BLaER1 treated with 17β-estradiol and CSF1 and Interleukin-3, amounts not matched to agents 10 nM and 100 nM (cell line): Measurements from ENCODE around the gene GJC2.
"Not testable (repeated sequence)": the region's sequence is repeated elsewhere in the genome, so short reads cannot be mapped to it uniquely, and the experiment has no call there.

Experiments used
- H3K27ac ChIP-seq, 11 experiments: shearing (Covaris generic); formaldehyde crosslinking; 2 replicates each; pipeline ENCODE4 v1.8.1; 2022
- H3K27me3 ChIP-seq, 11 experiments: shearing (Covaris generic); formaldehyde crosslinking; 2 replicates each; pipeline ENCODE4 v1.8.1; 2022
- H3K36me3 ChIP-seq, 11 experiments: shearing (Covaris generic); formaldehyde crosslinking; 2 replicates each; pipeline ENCODE4 v1.8.1; 2022
- H3K4me1 ChIP-seq, 10 experiments: shearing (Covaris generic); formaldehyde crosslinking; 2 replicates each; pipeline ENCODE4 v1.8.1; 2022
- H3K4me2 ChIP-seq, 11 experiments: shearing (Covaris generic); formaldehyde crosslinking; 2 replicates each; pipeline ENCODE4 v1.8.1; 2022
- H3K4me3 ChIP-seq, 10 experiments: shearing (Covaris generic); formaldehyde crosslinking; 2 replicates each; pipeline ENCODE4 v1.8.1; 2022
- H3K9ac ChIP-seq, 11 experiments: shearing (Covaris generic); formaldehyde crosslinking; 2 replicates each; pipeline ENCODE4 v1.8.1; 2022
- H3K9me3 ChIP-seq, 11 experiments: shearing (Covaris generic); formaldehyde crosslinking; replicated peaks in 1 of 11; 2 replicates each; pipeline ENCODE4 v1.8.1; 2022
- H4K20me1 ChIP-seq, 11 experiments: shearing (Covaris generic); formaldehyde crosslinking; 2 replicates each; pipeline ENCODE4 v1.8.1; 2022
- Cebpa-rat ChIP-seq, 11 experiments: shearing (Covaris generic); IDR thresholded peaks; 2 replicates each; pipeline ENCODE4 v1.8.1; 2022

The GJC2 gene

DNA sequence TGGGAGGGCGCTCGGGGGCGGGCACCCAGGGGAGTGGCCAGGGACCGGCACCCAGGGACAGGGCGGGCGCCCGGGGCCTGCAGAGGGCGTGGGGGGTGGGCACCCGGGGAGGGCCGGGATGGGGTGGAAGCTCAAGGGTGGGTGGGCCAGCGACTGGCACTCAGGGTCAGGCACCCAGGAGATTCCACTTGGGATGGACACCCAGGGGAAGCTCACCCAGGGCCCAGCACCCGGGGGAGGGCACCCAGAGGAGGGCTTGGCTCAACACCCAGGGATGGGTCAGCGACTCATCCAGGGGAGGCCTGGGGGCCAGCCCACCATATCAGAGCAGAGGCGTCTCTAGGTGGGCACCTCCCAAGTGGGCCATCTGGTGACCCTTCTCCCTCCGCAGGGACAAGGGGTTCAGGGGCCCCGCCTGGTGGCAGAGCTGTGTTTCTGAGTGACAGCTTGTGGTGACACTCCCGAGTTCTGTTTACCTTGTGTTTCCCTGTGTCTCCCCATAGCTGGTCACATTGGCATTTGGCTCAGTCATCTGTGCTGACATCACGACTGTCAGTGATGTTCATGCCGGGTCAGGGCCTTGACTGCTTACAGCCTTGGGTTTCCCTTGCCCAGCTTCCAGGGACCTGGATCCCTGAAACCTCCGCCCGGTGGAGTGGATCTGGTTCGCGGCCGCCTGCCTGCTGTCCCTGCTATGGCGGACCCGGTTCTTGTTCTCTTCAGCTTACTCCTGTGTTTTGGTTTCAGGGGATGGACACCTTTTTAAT, 16.6 kb downstream of the GJC2 start:
- Histone ChIP-seq H3K4me2 (peak overlapping the region; percentile 71 to 98 (median 90)), H3K9me3 (no peaks in the 10 kb centered on the region), H4K20me1 (peaks cover 0 to 52% (median 8%) of the 10 kb centered on the region in 11 experiments; a peak in 10 of 22 replicates), H3K4me3 (peak overlapping the region; percentile 64 to 82 (median 69)), H3K27me3 (no peaks in the 10 kb centered on the region), H3K36me3 (peaks cover 0 to 15% (median 0%) of the 10 kb centered on the region in 11 experiments; a peak in 4 of 22 replicates), H3K9ac (peak overlapping the region; percentile 96 to 100 (median 100)), H3K27ac (peak overlapping the region; percentile 98 to 100 (median 100)), H3K4me1 (peaks cover 58 to 81% (median 65%) of the 10 kb centered on the region in 10 experiments)
- TF ChIP-seq Cebpa-rat (IDR thresholded peaks at IDR 0.05) = no peak

GRCh38 chr1:228168563-228169270, 19.0 kb downstream of the GJC2 start:
- H3K36me3 ChIP-seq = peaks cover 0 to 15% (median 0%) of the 10 kb centered on the region in 11 experiments; a peak in 4 of 22 replicates
- H4K20me1 ChIP-seq = peaks cover 0 to 75% (median 31%) of the 10 kb centered on the region in 11 experiments; a peak in 15 of 22 replicates
- peak overlapping the region in 3 of 11 experiments; percentile 9 to 33 (median 21); a peak in 3 of 22 replicates for H3K27ac ChIP-seq
- H3K9me3 ChIP-seq = 0 out of 22 replicates have a peak, but pooled peaks cover 0 to under 1% (median 0%) of the 10 kb centered on the region in 11 experiments
- TF ChIP-seq Cebpa-rat (IDR thresholded peaks at IDR 0.05) = no peak
- no peak overlapping the region for H3K4me3 ChIP-seq
- H3K9ac ChIP-seq = peak overlapping the region in 3 of 11 experiments; percentile 6 to 28 (median 24); a peak in 2 of 22 replicates
- H3K27me3 ChIP-seq = no peaks in the 10 kb centered on the region
- peaks cover 38 to 57% (median 50%) of the 10 kb centered on the region in 10 experiments for H3K4me1 ChIP-seq
- H3K4me2 ChIP-seq = peak overlapping the region; percentile 0 to 57 (median 30); a peak in 15 of 22 replicates

DNA sequence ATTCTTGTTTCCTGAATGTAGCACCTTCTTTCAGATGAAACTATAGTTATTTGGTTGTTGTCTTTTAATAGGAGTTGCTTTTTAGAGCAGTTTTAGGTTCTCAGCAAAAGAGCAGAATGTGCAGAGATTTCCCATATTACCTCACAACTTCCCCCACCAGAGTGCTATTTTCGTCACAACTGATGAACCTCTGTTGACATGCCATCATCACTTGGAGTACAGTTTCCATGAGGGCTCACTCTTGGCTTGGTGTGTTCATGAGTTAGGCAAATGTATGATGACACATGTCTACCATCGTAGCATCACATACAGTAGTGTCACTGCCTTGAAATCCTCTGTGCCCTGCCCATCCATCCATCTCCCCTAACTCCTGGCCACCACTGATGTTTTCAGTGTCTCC, 19.6 kb downstream of the GJC2 start:
- no peak for TF ChIP-seq Cebpa-rat (IDR thresholded peaks at IDR 0.05)
- H4K20me1 ChIP-seq = peaks cover 0 to 78% (median 32%) of the 10 kb centered on the region in 11 experiments; a peak in 15 of 22 replicates
- peaks cover 0 to 3% (median 0%) of the 10 kb centered on the region in 11 experiments; a peak in 2 of 22 replicates for H3K9me3 ChIP-seq
- H3K4me3 ChIP-seq = no peak overlapping the region
- peak overlapping the region in 2 of 11 experiments; percentile 6 to 28; a peak in 2 of 22 replicates for H3K9ac ChIP-seq
- H3K27me3 ChIP-seq = no peaks in the 10 kb centered on the region
- peak overlapping the region in 1 of 11 experiments; percentile 21; a peak in 2 of 22 replicates for H3K27ac ChIP-seq
- peaks cover 0 to 15% (median 0%) of the 10 kb centered on the region in 11 experiments; a peak in 4 of 22 replicates for H3K36me3 ChIP-seq
- H3K4me2 ChIP-seq = peak overlapping the region; percentile 0 to 57 (median 30); a peak in 19 of 22 replicates
- peaks cover 32 to 52% (median 45%) of the 10 kb centered on the region in 10 experiments for H3K4me1 ChIP-seq

DNA sequence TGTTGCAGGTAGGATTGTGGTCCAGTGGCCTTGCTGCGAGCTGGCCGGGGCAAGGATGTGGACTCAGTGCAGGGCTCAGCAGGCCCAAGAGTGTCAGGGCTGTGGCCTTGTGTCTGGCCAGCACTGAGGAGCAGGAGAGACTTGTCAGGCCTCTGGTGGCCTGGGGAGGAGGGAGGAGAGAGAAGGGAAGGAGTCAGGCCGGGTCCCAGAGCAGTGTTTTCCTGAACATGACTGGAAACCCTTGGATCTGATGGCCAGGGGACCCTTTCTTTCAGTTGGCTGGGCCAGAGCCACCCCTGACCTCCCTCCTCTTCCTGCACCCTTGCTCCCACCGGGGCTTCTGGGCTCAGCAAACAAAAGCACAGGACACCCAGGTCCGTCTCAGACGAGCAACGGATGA, 20.9 kb downstream of the GJC2 start:
- Histone ChIP-seq H3K4me2 (no peak overlapping the region), H4K20me1 (peaks cover 0 to 92% (median 44%) of the 10 kb centered on the region in 11 experiments; a peak in 15 of 22 replicates)

GRCh38 chr1:228171221-228171891, 21.6 kb downstream of the GJC2 start:
- Histone ChIP-seq H3K4me2 (no peak overlapping the region), H3K9ac (peak overlapping the region in 4 of 11 experiments; percentile 4 to 57 (median 41); a peak in 5 of 22 replicates), H3K4me1 (peaks cover 43 to 61% (median 55%) of the 10 kb centered on the region in 10 experiments), H3K9me3 (peaks cover 0 to 6% (median 0%) of the 10 kb centered on the region in 11 experiments; a peak in 2 of 22 replicates), H3K36me3 (peaks cover 0 to 25% (median 11%) of the 10 kb centered on the region in 11 experiments; a peak in 11 of 22 replicates), H4K20me1 (peaks cover 0 to 97% (median 50%) of the 10 kb centered on the region in 11 experiments; a peak in 15 of 22 replicates), H3K27me3 (no peaks in the 10 kb centered on the region), H3K27ac (peak overlapping the region in 1 of 11 experiments; percentile 29; a peak in 1 of 22 replicates), H3K4me3 (no peak overlapping the region)
- no peak for TF ChIP-seq Cebpa-rat (IDR thresholded peaks at IDR 0.05)

More for the DNA sequence above, 20.9 kb downstream of the GJC2 start:
- Histone ChIP-seq H3K9me3 (peaks cover 0 to 6% (median 0%) of the 10 kb centered on the region in 11 experiments; a peak in 2 of 22 replicates), H3K27me3 (no peaks in the 10 kb centered on the region), H3K36me3 (peaks cover 0 to 25% (median 11%) of the 10 kb centered on the region in 11 experiments; a peak in 11 of 22 replicates), H3K9ac (peak overlapping the region in 2 of 11 experiments; percentile 13 to 41; a peak in 1 of 22 replicates), H3K4me3 (no peak overlapping the region), H3K4me1 (peaks cover 36 to 56% (median 50%) of the 10 kb centered on the region in 10 experiments), H3K27ac (no peak overlapping the region)
- no peak for TF ChIP-seq Cebpa-rat (IDR thresholded peaks at IDR 0.05)

GRCh38 chr1:228172591-228173527, 23.1 kb downstream of the GJC2 start:
- H4K20me1 ChIP-seq = peaks cover 0 to 97% (median 60%) of the 10 kb centered on the region in 11 experiments; a peak in 15 of 22 replicates
- TF ChIP-seq Cebpa-rat (IDR thresholded peaks at IDR 0.05) = no peak
- H3K4me2 ChIP-seq = no peak overlapping the region
- H3K27ac ChIP-seq = no peak overlapping the region
- peaks cover 48 to 68% (median 58%) of the 10 kb centered on the region in 10 experiments for H3K4me1 ChIP-seq
- H3K9ac ChIP-seq = peak overlapping the region in 1 of 11 experiments; percentile 57; a peak in 1 of 22 replicates
- peaks cover 0 to 22% (median 11%) of the 10 kb centered on the region in 11 experiments; a peak in 11 of 22 replicates for H3K36me3 ChIP-seq
- peaks cover 0 to 6% (median 0%) of the 10 kb centered on the region in 11 experiments; a peak in 2 of 22 replicates for H3K9me3 ChIP-seq
- H3K27me3 ChIP-seq = no peaks in the 10 kb centered on the region
- H3K4me3 ChIP-seq = no peak overlapping the region

GRCh38 chr1:228173528-228174481, 24.1 kb downstream of the GJC2 start:
- Histone ChIP-seq H3K4me1 (peaks cover 51 to 74% (median 62%) of the 10 kb centered on the region in 10 experiments), H4K20me1 (peaks cover 0 to 97% (median 63%) of the 10 kb centered on the region in 11 experiments; a peak in 15 of 22 replicates), H3K36me3 (peaks cover 0 to 22% (median 10%) of the 10 kb centered on the region in 11 experiments; a peak in 11 of 22 replicates)
- H3K9me3 ChIP-seq, H3K4me3 ChIP-seq, H3K4me2 ChIP-seq, H3K27me3 ChIP-seq, H3K9ac ChIP-seq, H3K27ac ChIP-seq: not testable (repeated sequence)
